HG02610 (cell line): ENCODE data around the gene SAMHD1.
"Not testable (repeated sequence)": the region's sequence is repeated elsewhere in the genome, so short reads cannot be mapped to it uniquely, and the experiment has no call there.

Source experiments
- ATAC-seq: cut with Tn5 transposase; IDR thresholded peaks from one replicate; pipeline ENCODE4 v1.9.1; 2021; ENCODE audit warnings: mild to moderate bottlenecking, moderate library complexity; ENCODE audit not compliant: unreplicated experiment

SAMHD1 gene

GRCh38 chr20:36875702-36876472 lies 75.6 kb downstream of the SAMHD1 start, which contains the start of gene TLDC2:
TLDC2 (plus strand) TSS chr20:36876138; CDS start chr20:36876175, 37 bp downstream.
- no peak for ATAC-seq

- ATAC-seq, result not testable (repeated sequence)
Observed at GRCh38 chr20:36875093-36875492, 76.4 kb downstream of the SAMHD1 start.

- no peak for ATAC-seq
Observed at GRCh38 chr20:36873498-36874189, 77.9 kb downstream of the SAMHD1 start.

- ATAC-seq, result no peak
Observed at GRCh38 chr20:36872852-36873251, 78.7 kb downstream of the SAMHD1 start.

- no peak for ATAC-seq
Observed at GRCh38 chr20:36871640-36872570, 79.6 kb downstream of the SAMHD1 start.

GRCh38 chr20:36866681-36867495 lies 84.6 kb downstream of the SAMHD1 start:
- ATAC-seq, result no peak

GRCh38 chr20:36866164-36866563 lies 85.3 kb downstream of the SAMHD1 start:
- ATAC-seq, result no peak

GRCh38 chr20:36865861-36866149 lies 85.7 kb downstream of the SAMHD1 start:
- ATAC-seq, result no peak

- no peak for ATAC-seq
Observed at GRCh38 chr20:36865076-36865860, 86.2 kb downstream of the SAMHD1 start.

- ATAC-seq, result peak; percentile 35
Observed at GRCh38 chr20:36862857-36863668, 88.4 kb downstream of the SAMHD1 start.

- no peak for ATAC-seq
Observed at GRCh38 chr20:36861875-36862801, 89.4 kb downstream of the SAMHD1 start.

GRCh38 chr20:36861625-36861874 lies 90.0 kb downstream of the SAMHD1 start:
- ATAC-seq, result no peak

- no peak for ATAC-seq
Observed at GRCh38 chr20:36860811-36861624, 90.5 kb downstream of the SAMHD1 start.

GRCh38 chr20:36860339-36860738 lies 91.2 kb downstream of the SAMHD1 start:
- ATAC-seq, result no peak

- ATAC-seq, result no peak
Observed at GRCh38 chr20:36859700-36860330, 91.7 kb downstream of the SAMHD1 start.

GRCh38 chr20:36859282-36859555 lies 92.3 kb downstream of the SAMHD1 start:
- no peak for ATAC-seq
